GM23248 (cell line): ENCODE results near the gene FAM168A. TPM values are rescaled to one million over a fixed set of nuclear protein-coding genes. Genes with fewer than 3 reads are reported as not detected.
A peak's percentile ranks its signal among the peaks of the same experiment; 100 is the strongest.

Experiments
- DNase-seq: peaks from one replicate; pipeline ENCODE4 v3.0.0-alpha.2; 2015
- H2AFZ ChIP-seq: fragments of 200-600 bp; sonication (generic); 2 replicates; pipeline ENCODE4 v1.6.1; 2016; ENCODE audit warnings: antibody characterized with exemption
- H3F3A ChIP-seq: fragments of 200-600 bp; sonication (generic); 2 replicates; pipeline ENCODE4 v1.6.1; 2016; ENCODE audit warnings: mild to moderate bottlenecking, antibody characterized with exemption, mixed run types; ENCODE audit not compliant: insufficient read depth
- H3K27ac ChIP-seq: fragments of 200-600 bp; sonication (generic); 2 replicates; pipeline ENCODE4 v1.5.1; 2016; ENCODE audit warnings: mild to moderate bottlenecking
- H3K27me3 ChIP-seq: fragments of 200-600 bp; sonication (generic); replicated peaks from 2 replicates; pipeline ENCODE4 v1.6.1; 2016; ENCODE audit warnings: mild to moderate bottlenecking; ENCODE audit not compliant: insufficient read depth
- H3K36me3 ChIP-seq: fragments of 200-600 bp; sonication (generic); 2 replicates; pipeline ENCODE4 v1.6.1; 2016; ENCODE audit warnings: low read depth, mild to moderate bottlenecking
- H3K4me1 ChIP-seq: fragments of 200-600 bp; sonication (generic); 2 replicates; pipeline ENCODE4 v1.6.1; 2016; ENCODE audit warnings: mild to moderate bottlenecking; ENCODE audit not compliant: insufficient read depth
- H3K4me2 ChIP-seq: fragments of 200-600 bp; sonication (generic); one replicate; pipeline ENCODE4 v1.6.1; 2016; ENCODE audit warnings: mild to moderate bottlenecking; ENCODE audit not compliant: unreplicated experiment
- H3K4me3 ChIP-seq: fragments of 200-600 bp; sonication (generic); 2 replicates; pipeline ENCODE4 v1.5.1; 2016; ENCODE audit warnings: mild to moderate bottlenecking
- H3K79me2 ChIP-seq: fragments of 200-600 bp; sonication (generic); 2 replicates; pipeline ENCODE4 v1.6.1; 2016; ENCODE audit warnings: mild to moderate bottlenecking; ENCODE audit not compliant: insufficient read depth
- H3K9ac ChIP-seq: fragments of 200-600 bp; sonication (generic); 2 replicates; pipeline ENCODE4 v1.6.1; 2016; ENCODE audit warnings: mild to moderate bottlenecking
- H3K9me2 ChIP-seq: fragments of 200-600 bp; sonication (generic); 2 replicates; pipeline ENCODE4 v1.6.1; 2016; ENCODE audit warnings: mixed run types, mild to moderate bottlenecking, moderate library complexity; ENCODE audit not compliant: insufficient read depth
- H3K9me3 ChIP-seq: fragments of 200-600 bp; sonication (generic); one replicate; pipeline ENCODE4 v1.6.1; 2017; ENCODE audit warnings: low read depth
- H4K20me1 ChIP-seq: fragments of 200-600 bp; sonication (generic); 2 replicates; pipeline ENCODE4 v1.6.0; 2016; ENCODE audit not compliant: insufficient read depth
- EZH2 ChIP-seq: fragments of 200-600 bp; sonication (generic); IDR thresholded peaks from 2 replicates; pipeline ENCODE4 v1.6.1; 2018; ENCODE audit warnings: antibody characterized with exemption, mild to moderate bottlenecking; ENCODE audit not compliant: insufficient read depth, poor library complexity, severe bottlenecking
- EZH2phosphoT487 ChIP-seq: fragments of 200-600 bp; sonication (generic); IDR thresholded peaks from 2 replicates; pipeline ENCODE4 v1.6.1; 2018; ENCODE audit warnings: antibody characterized with exemption, moderate library complexity, mild to moderate bottlenecking, low read depth; ENCODE audit not compliant: insufficient read depth
- WGBS, 2 experiments: methylation state at CpG; one replicate each; pipeline ENCODE4 v1.1.6; 2015 to 2017; ENCODE audit warnings: low lambda C conversion rate in 2 of 2, low coverage in 1 of 2; ENCODE audit errors: missing lambda C conversion rate in 2 of 2; 5-methylcytosine and 5-hydroxymethylcytosine counted together
- in situ Hi-C: fragments of 300-500 bp; cut with MboI; formaldehyde crosslinking; loops from 2 replicates; pipeline ENCODE4 v1.15.0; 2020
- polyA plus RNA-seq: library from polyadenylated mRNA; unstranded; fragments of >200 nt; fragmentation: Nextera tagmentation; extraction: Ambion mirVana; gene quantifications from 2 replicates; pipeline ENCODE4 v1.2.1, GENCODE V29; 2016
- total RNA-seq: library from RNA; depleted of rRNA; stranded (reverse); fragments of >200 nt; shearing (Covaris generic); gene quantifications from 2 replicates; pipeline ENCODE4 v1.2.3, GENCODE V29; 2014

Gene FAM168A
- total and polyA plus RNA-seq, 2 experiments from 2014 or later, result 9.1 to 26.4 TPM

DNA sequence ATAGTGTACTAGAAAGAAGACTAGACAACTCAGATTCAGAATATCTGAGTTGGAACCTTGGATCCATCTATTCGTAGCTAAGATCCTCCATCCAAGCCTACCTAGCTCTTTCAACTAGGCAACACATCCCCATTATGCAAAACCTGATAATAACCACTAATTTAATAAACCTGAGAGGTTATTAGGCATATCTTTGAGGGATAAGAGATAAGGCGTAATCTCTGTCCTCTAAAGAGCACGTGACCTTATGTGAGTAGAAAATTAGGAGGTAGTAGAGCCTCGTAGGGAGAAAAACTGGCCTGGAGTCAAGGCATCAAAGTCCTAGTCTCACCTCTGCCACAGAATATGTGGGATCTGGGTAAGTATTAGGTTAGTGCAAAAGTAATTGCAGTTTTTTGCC lies 87.8 kb downstream of the FAM168A start:
- no peak overlapping the region for H3K9ac ChIP-seq
- no peak overlapping the region for H3K27ac ChIP-seq
- no peaks in the 10 kb centered on the region for H3K36me3 ChIP-seq
- TF ChIP-seq EZH2, result no peak
- no peak for TF ChIP-seq EZH2phosphoT487
- no peaks in the 10 kb centered on the region for H3K27me3 ChIP-seq
- H2AFZ ChIP-seq, result no peak overlapping the region
- H3K9me2 ChIP-seq, result no peaks in the 10 kb centered on the region
- DNase-seq, result no peak
- no peak overlapping the region for H3K4me3 ChIP-seq
- WGBS, 2 experiments, result 92 to 93% methylated on average over 4 of the region's 4 CpGs
- H3K79me2 ChIP-seq, result peaks cover 75% of the 10 kb centered on the region
- H3K4me1 ChIP-seq, result peaks cover 9% of the 10 kb centered on the region
- H4K20me1 ChIP-seq, result no peaks in the 10 kb centered on the region
- H3K9me3 ChIP-seq, result no peaks in the 10 kb centered on the region
- H3F3A ChIP-seq, result no peaks in the 10 kb centered on the region
- no peak overlapping the region for H3K4me2 ChIP-seq
- in situ Hi-C loops, result no loop called here

DNA sequence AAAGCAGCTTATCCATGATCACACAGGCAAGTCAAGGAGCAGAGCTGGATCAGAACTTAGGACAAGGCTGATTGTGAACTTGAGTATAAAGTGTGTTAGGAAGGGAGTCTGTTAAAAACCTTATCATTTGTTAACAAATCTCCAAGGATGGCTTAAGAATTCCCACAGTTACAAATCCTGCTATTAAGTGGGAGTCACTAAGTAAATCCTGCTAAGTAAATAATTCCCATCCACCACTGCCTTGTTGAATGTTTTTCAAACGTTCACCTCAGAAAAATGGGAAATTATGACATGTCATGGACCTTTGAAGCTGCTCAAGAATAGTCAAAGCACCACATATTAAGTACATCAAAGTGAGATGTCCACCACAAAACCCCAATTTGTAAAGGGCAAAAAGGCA lies 88.7 kb downstream of the FAM168A start:
- Histone ChIP-seq H3K36me3 (no peaks in the 10 kb centered on the region), H3K9me2 (no peaks in the 10 kb centered on the region), H3K9ac (no peak overlapping the region), H2AFZ (no peak overlapping the region), H3F3A (no peaks in the 10 kb centered on the region), H3K4me3 (no peak overlapping the region), H3K9me3 (no peaks in the 10 kb centered on the region), H4K20me1 (no peaks in the 10 kb centered on the region), H3K4me1 (peaks cover 9% of the 10 kb centered on the region), H3K4me2 (no peak overlapping the region), H3K27me3 (no peaks in the 10 kb centered on the region), H3K79me2 (peaks cover 75% of the 10 kb centered on the region), H3K27ac (no peak overlapping the region)
- DNase-seq, result no peak
- WGBS, 2 experiments, result 50 to 59% methylated on average over 1 of the region's 1 CpG
- no peak for TF ChIP-seq EZH2
- TF ChIP-seq EZH2phosphoT487, result no peak
- in situ Hi-C loops, result no loop called here

DNA sequence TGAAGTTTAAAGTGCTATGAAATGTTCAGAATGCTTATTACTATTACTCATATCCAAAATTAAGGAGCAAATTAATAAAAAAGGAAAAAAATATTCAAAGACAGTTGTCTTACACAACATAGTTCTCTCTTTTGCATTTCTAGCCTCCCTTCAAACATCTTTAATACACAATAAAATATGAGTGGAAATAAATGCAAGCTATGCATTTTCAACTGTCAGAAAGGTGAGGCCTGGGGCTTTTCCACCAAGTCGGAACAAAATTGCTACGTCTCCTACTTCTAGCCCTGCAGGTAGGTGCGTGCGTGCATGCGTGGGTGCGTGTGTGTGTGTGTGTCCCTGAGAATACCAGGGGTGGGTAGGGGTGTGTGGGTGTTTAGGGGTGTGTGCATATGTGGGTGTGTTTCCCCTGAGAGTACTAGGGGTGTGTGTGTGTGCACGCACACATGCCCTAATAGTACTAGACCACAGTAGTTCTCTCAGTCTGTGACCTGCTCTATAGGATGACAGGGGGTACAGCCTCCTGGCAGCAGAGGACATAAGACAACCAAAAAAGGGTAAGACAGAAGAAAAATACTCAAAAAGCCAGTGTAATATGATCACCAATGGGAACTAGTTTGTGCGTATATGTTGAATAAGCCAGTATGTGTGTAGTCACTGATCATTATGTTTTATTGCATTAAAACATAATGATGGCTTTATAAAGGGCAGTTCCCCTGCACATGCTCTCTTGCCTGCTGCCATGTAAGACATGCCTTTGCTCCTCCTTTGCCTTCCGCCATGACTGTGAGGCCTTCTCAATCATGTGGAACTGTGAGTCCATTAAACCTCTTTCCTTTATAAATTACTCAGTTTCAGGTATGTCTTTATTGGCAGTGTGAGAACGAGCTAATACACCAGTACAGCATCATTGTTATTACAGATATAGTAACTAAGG lies 89.4 kb downstream of the FAM168A start:
- no peak overlapping the region for H3K4me2 ChIP-seq
- H3K27me3 ChIP-seq, result no peaks in the 10 kb centered on the region
- H3K36me3 ChIP-seq, result no peaks in the 10 kb centered on the region
- H3K79me2 ChIP-seq, result peaks cover 75% of the 10 kb centered on the region
- H3K27ac ChIP-seq, result no peak overlapping the region
- no peak overlapping the region for H3K4me3 ChIP-seq
- no peak overlapping the region for H3K9ac ChIP-seq
- WGBS, 2 experiments, result 95 to 98% methylated on average over 10 of the region's 10 CpGs
- in situ Hi-C loops, result no loop called here
- no peaks in the 10 kb centered on the region for H3K9me2 ChIP-seq
- no peak for DNase-seq
- no peak overlapping the region for H2AFZ ChIP-seq
- H3K4me1 ChIP-seq, result peaks cover 9% of the 10 kb centered on the region
- no peaks in the 10 kb centered on the region for H3F3A ChIP-seq
- no peaks in the 10 kb centered on the region for H3K9me3 ChIP-seq
- TF ChIP-seq EZH2phosphoT487, result no peak
- TF ChIP-seq EZH2, result no peak
- no peaks in the 10 kb centered on the region for H4K20me1 ChIP-seq

DNA sequence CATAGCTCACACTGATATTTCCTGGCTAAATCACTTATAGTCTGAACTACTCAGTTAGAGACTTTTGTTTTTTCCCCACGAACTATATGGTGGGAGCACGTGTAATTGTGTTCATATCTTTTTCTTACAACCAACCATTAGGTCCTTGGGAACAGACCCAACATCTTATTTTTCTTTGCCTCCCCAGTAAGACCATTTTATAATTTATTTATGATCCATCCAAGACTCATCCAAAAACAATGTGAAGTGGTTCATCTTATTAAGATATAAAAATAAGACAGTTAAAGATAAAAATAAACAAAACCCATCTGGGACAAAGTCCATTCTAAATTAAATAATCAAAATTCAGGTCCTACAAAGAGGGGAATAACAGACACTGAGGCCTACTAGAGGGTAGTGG lies 90.8 kb downstream of the FAM168A start:
- H3K79me2 ChIP-seq, result peaks cover 79% of the 10 kb centered on the region
- H3K27me3 ChIP-seq, result no peaks in the 10 kb centered on the region
- TF ChIP-seq EZH2 (no peak), EZH2phosphoT487 (no peak)
- WGBS, 2 experiments, result 94 to 99% methylated on average over 2 of the region's 2 CpGs
- H3K4me3 ChIP-seq, result no peak overlapping the region
- peaks cover 9% of the 10 kb centered on the region for H3K4me1 ChIP-seq
- H3K9me3 ChIP-seq, result no peaks in the 10 kb centered on the region
- in situ Hi-C loops, result no loop called here
- H3F3A ChIP-seq, result no peaks in the 10 kb centered on the region
- H3K27ac ChIP-seq, result no peak overlapping the region
- H4K20me1 ChIP-seq, result no peaks in the 10 kb centered on the region
- no peaks in the 10 kb centered on the region for H3K36me3 ChIP-seq
- no peak overlapping the region for H3K4me2 ChIP-seq
- no peaks in the 10 kb centered on the region for H3K9me2 ChIP-seq
- H3K9ac ChIP-seq, result no peak overlapping the region
- peak; percentile 30 for DNase-seq
- H2AFZ ChIP-seq, result no peak overlapping the region
